IMR-90 (cell line): ENCODE data around the gene PAPLN. TPM values are rescaled to one million over a fixed set of nuclear protein-coding genes. Genes with fewer than 3 reads are reported as not detected.

Experiments used
- ATAC-seq: fragments of 200-7000 bp; cut with Tn5 transposase; 2 replicates; pipeline ENCODE4 v1.9.1; 2020; ENCODE audit warnings: low read depth, mild to moderate bottlenecking, moderate library complexity
- BruUV-seq: library from RNA; stranded (reverse); fragments of 400-500 nt; replicated peaks from 2 replicates; lab custom pipeline; 2021; lab: Mats Ljungman, UMichigan
- CTCF ChIA-PET: fragments of 300-600 bp; formaldehyde crosslinking; extraction: SDS; loops from one replicate; lab custom pipeline; 2021; ENCODE audit warnings: antibody characterized with exemption; lab: Yijun Ruan, JAX
- POLR2A ChIA-PET: fragments of 300-600 bp; sonication (Branson Sonifier 250); formaldehyde crosslinking; loops from one replicate; lab custom pipeline; 2022; ENCODE audit warnings: antibody characterized with exemption; ENCODE audit not compliant: unreplicated experiment; lab: Charles Lee
- DNase-seq: peaks from one replicate; pipeline ENCODE4 v3.0.0; 2013
- H2AFZ ChIP-seq: replicated peaks from 2 replicates; pipeline ENCODE3; 2013; ENCODE audit warnings: low read length, mild to moderate bottlenecking; ENCODE audit not compliant: poor library complexity
- H2AK5ac ChIP-seq: 2 replicates; pipeline ENCODE4 v1.6.1; 2013; ENCODE audit warnings: low read depth, low read length, inconsistent platforms
- H2AK9ac ChIP-seq: replicated peaks from 2 replicates; pipeline ENCODE3; 2013; ENCODE audit warnings: mild to moderate bottlenecking, low read depth, low read length, moderate library complexity; ENCODE audit not compliant: poor library complexity
- H2BK120ac ChIP-seq: 2 replicates; pipeline ENCODE4 v1.6.1; 2013; ENCODE audit warnings: low read depth, low read length, inconsistent platforms
- H2BK15ac ChIP-seq: 3 replicates; pipeline ENCODE4 v1.6.1; 2013; ENCODE audit warnings: low read depth, low read length, inconsistent platforms
- H2BK20ac ChIP-seq: 2 replicates; pipeline ENCODE4 v1.6.1; 2013; ENCODE audit warnings: low read depth, mild to moderate bottlenecking, inconsistent platforms, low read length, moderate library complexity
- H2BK5ac ChIP-seq: 2 replicates; pipeline ENCODE4 v1.6.1; 2013; ENCODE audit warnings: mild to moderate bottlenecking, low read depth, low read length, inconsistent platforms; ENCODE audit not compliant: poor library complexity, severe bottlenecking
- H3K14ac ChIP-seq: replicated peaks from 2 replicates; pipeline ENCODE4 v1.6.1; 2013; ENCODE audit warnings: low read depth, low read length, inconsistent platforms
- H3K18ac ChIP-seq: 2 replicates; pipeline ENCODE4 v1.6.1; 2013; ENCODE audit warnings: low read depth, low read length, control low read depth
- H3K23ac ChIP-seq: 2 replicates; pipeline ENCODE4 v1.6.1; 2013; ENCODE audit warnings: low read depth, low read length, inconsistent platforms
- H3K27ac ChIP-seq: 2 replicates; pipeline ENCODE4 v1.5.1; 2013; ENCODE audit warnings: mild to moderate bottlenecking, control low read depth, low read length; ENCODE audit not compliant: insufficient read depth
- H3K27me3 ChIP-seq: 2 replicates; pipeline ENCODE4 v1.6.1; 2013; ENCODE audit warnings: low read length; ENCODE audit not compliant: control insufficient read depth, insufficient read depth
- H3K36me3 ChIP-seq: 2 replicates; pipeline ENCODE4 v1.6.1; 2013; ENCODE audit warnings: low read length, mixed read lengths; ENCODE audit not compliant: control insufficient read depth, insufficient read depth
- H3K4ac ChIP-seq: 2 replicates; pipeline ENCODE4 v1.6.1; 2013; ENCODE audit warnings: low read depth, low read length, inconsistent platforms
- H3K4me1 ChIP-seq: 2 replicates; pipeline ENCODE4 v1.6.1; 2013; ENCODE audit warnings: low read length, mixed read lengths; ENCODE audit not compliant: control insufficient read depth, insufficient read depth
- H3K4me2 ChIP-seq: 2 replicates; pipeline ENCODE4 v1.6.1; 2013; ENCODE audit warnings: low read depth, mild to moderate bottlenecking, control low read depth, low read length, moderate library complexity
- H3K4me3 ChIP-seq: 2 replicates; pipeline ENCODE4 v1.5.1; 2013; ENCODE audit warnings: low read depth, mild to moderate bottlenecking, control low read depth, low read length, moderate library complexity; ENCODE audit not compliant: insufficient read depth
- H3K56ac ChIP-seq: 2 replicates; pipeline ENCODE4 v1.6.1; 2013; ENCODE audit warnings: low read length, inconsistent platforms; ENCODE audit not compliant: insufficient read depth; ENCODE audit errors: extremely low read depth
- H3K79me1 ChIP-seq, 2 experiments: 2 replicates each; pipeline ENCODE4 v1.6.1; 2013; ENCODE audit warnings: low read length in 2 of 2, inconsistent platforms in 1 of 2, low read depth in 1 of 2
- H3K9ac ChIP-seq: 2 replicates; pipeline ENCODE4 v1.6.1; 2013; ENCODE audit warnings: low read depth, low read length, control low read depth
- H3K9me1 ChIP-seq: 2 replicates; pipeline ENCODE4 v1.6.1; 2013; ENCODE audit warnings: low read length, inconsistent platforms; ENCODE audit not compliant: insufficient read depth
- H3K9me3 ChIP-seq: 2 replicates; pipeline ENCODE4 v1.6.1; 2013; ENCODE audit warnings: low read length; ENCODE audit not compliant: control insufficient read depth, insufficient read depth
- H4K20me1 ChIP-seq: 2 replicates; pipeline ENCODE4 v1.6.1; 2013; ENCODE audit warnings: low read length, inconsistent platforms; ENCODE audit not compliant: insufficient read depth
- H4K5ac ChIP-seq: 2 replicates; pipeline ENCODE4 v1.6.1; 2013; ENCODE audit warnings: mild to moderate bottlenecking, low read depth, low read length, control low read depth
- H4K8ac ChIP-seq, 2 experiments: 2 replicates each; pipeline ENCODE4 v1.6.1; 2013; ENCODE audit warnings: low read depth in 2 of 2, low read length in 2 of 2, control low read depth in 1 of 2, inconsistent platforms in 1 of 2
- H4K91ac ChIP-seq: 2 replicates; pipeline ENCODE4 v1.6.1; 2013; ENCODE audit warnings: low read depth, low read length, inconsistent platforms; ENCODE audit not compliant: insufficient read depth
- BHLHE40 ChIP-seq: fragments of 150-350 bp; IDR thresholded peaks from 2 replicates; pipeline ENCODE4 v1.6.1; 2016; ENCODE audit warnings: mild to moderate bottlenecking, low read depth, low read length
- CHD1 ChIP-seq: IDR thresholded peaks from 2 replicates; pipeline ENCODE4 v1.6.1; 2012; ENCODE audit warnings: low read depth, low read length, improper control_type of control experiment
- MAFK ChIP-seq: IDR thresholded peaks from 2 replicates; pipeline ENCODE4 v1.6.1; 2012; ENCODE audit warnings: low read depth, low read length, improper control_type of control experiment
- MAZ ChIP-seq: IDR thresholded peaks from 2 replicates; pipeline ENCODE4 v1.6.1; 2012; ENCODE audit warnings: low read depth, mild to moderate bottlenecking, low read length, improper control_type of control experiment, moderate library complexity, borderline replicate concordance
- MXI1 ChIP-seq: IDR thresholded peaks from 2 replicates; pipeline ENCODE4 v1.6.1; 2012; ENCODE audit warnings: low read depth, mild to moderate bottlenecking, low read length, moderate library complexity, borderline replicate concordance
- NFE2L2 ChIP-seq: fragments of 150-350 bp; IDR thresholded peaks from 2 replicates; pipeline ENCODE4 v1.6.1; 2016; ENCODE audit warnings: low read depth, mild to moderate bottlenecking, low read length
- POLR2A ChIP-seq: IDR thresholded peaks from 2 replicates; pipeline ENCODE4 v1.6.1; 2012; ENCODE audit warnings: mild to moderate bottlenecking, low read depth, low read length
- RAD21 ChIP-seq: IDR thresholded peaks from 2 replicates; pipeline ENCODE4 v1.6.1; 2012; ENCODE audit warnings: low read length, improper control_type of control experiment
- RCOR1 ChIP-seq: IDR thresholded peaks from 2 replicates; pipeline ENCODE4 v1.6.1; 2012; ENCODE audit warnings: mild to moderate bottlenecking, low read length, improper control_type of control experiment; ENCODE audit not compliant: insufficient replicate concordance
- RFX5 ChIP-seq: IDR thresholded peaks from 2 replicates; pipeline ENCODE4 v1.8.0; 2012; ENCODE audit warnings: low read depth, mild to moderate bottlenecking, low read length, moderate library complexity
- SMC3 ChIP-seq: fragments of 150-350 bp; IDR thresholded peaks from 2 replicates; pipeline ENCODE4 v1.6.1; 2016; ENCODE audit warnings: low read depth, mild to moderate bottlenecking, antibody characterized with exemption, low read length, moderate library complexity
- USF2 ChIP-seq: fragments of 150-350 bp; IDR thresholded peaks from 2 replicates; pipeline ENCODE4 v1.6.1; 2017; ENCODE audit warnings: mild to moderate bottlenecking, antibody characterized with exemption, low read length, low read depth
- WGBS, 2 experiments: methylation state at CpG; one replicate each; pipeline versions ENCODE4 v1.1.5 to v1.1.7; 2013; ENCODE audit warnings: missing lambda C conversion rate in 2 of 2; ENCODE audit not compliant: insufficient read length in 1 of 2; ENCODE audit errors: extremely low coverage in 2 of 2; 5-methylcytosine and 5-hydroxymethylcytosine counted together
- dilution Hi-C: fragments of 300-500 bp; cut with HindIII; formaldehyde crosslinking; loops from one replicate; pipeline ENCODE4 v1.14.3; 2018; ENCODE audit warnings: low sequenced_read_pairs; ENCODE audit not compliant: unreplicated experiment
- in situ Hi-C: fragments of 300-500 bp; cut with MboI; formaldehyde crosslinking; loops from 3 replicates; pipeline ENCODE4 v1.14.3; 2019; ENCODE audit warnings: low sequenced_read_pairs, inconsistent platforms, mixed read lengths
- intact Hi-C: fragments of 100-400 bp; cut with micrococcal nuclease; formaldehyde crosslinking; loops from 2 replicates; pipeline ENCODE4 v1.10.0; 2022
- polyA plus RNA-seq, 3 experiments: library from polyadenylated mRNA; depleted of rRNA; stranded (reverse); fragments of >200 nt; gene quantifications; 2 replicates each; pipeline ENCODE4 v1.2.3, GENCODE V29; 2012; ENCODE audit warnings: low replicate concordance in 1 of 3
- total RNA-seq: library from RNA; depleted of rRNA; stranded (reverse); fragments of >200 nt; gene quantifications from 2 replicates; pipeline ENCODE4 v1.2.3, GENCODE V29; 2012
- TF ChIP-seq, protein P1 (sequence below): fragments of 150-350 bp; IDR thresholded peaks from 2 replicates; pipeline ENCODE4 v1.6.1; 2016; ENCODE audit warnings: low read depth, mild to moderate bottlenecking, low read length, moderate library complexity, borderline replicate concordance

The PAPLN gene
- total and polyA plus RNA-seq, 2 of the 4 experiments (the other 2 are of a cell fraction) = 0.36 to 1.2 TPM

GRCh38 chr14:73272393-73272792 is 35.1 kb downstream of the PAPLN start:
- CTCF ChIA-PET = interaction anchor here (1.1 kb wide), 1 partner anchor 22 kb away, joined by 3 read pairs; no protein-coding TSS in a partner anchor
- Histone ChIP-seq H3K56ac (no peak overlapping the region), H3K9ac (no peak overlapping the region), H4K20me1 (no peaks in the 10 kb centered on the region), H4K8ac (no peak overlapping the region), H3K4me1 (peaks cover 4% of the 10 kb centered on the region), H3K9me3 (no peaks in the 10 kb centered on the region), H4K91ac (no peak overlapping the region), H2BK20ac (no peak overlapping the region), H3K4me3 (no peak overlapping the region), H3K36me3 (peaks cover 31% of the 10 kb centered on the region), H3K14ac (no peak overlapping the region), H2BK15ac (no peak overlapping the region), H2BK120ac (no peak overlapping the region), H3K79me1 (peaks cover 0 to 6% of the 10 kb centered on the region in 2 experiments; a peak in 1 of 4 replicates), H3K9me1 (peaks cover 2% of the 10 kb centered on the region; the same call in 1 of the 2 replicates), H3K4me2 (no peak overlapping the region), H3K27ac (no peak overlapping the region), H2AFZ (no peak overlapping the region), H2AK5ac (no peak overlapping the region), H2BK5ac (no peak overlapping the region), H2AK9ac (no peak overlapping the region), H3K23ac (no peak overlapping the region), H3K18ac (no peak overlapping the region), H3K27me3 (no peaks in the 10 kb centered on the region), H4K5ac (no peak overlapping the region), H3K4ac (no peak overlapping the region)
- in situ Hi-C loops (no loop called here), intact Hi-C loops (no loop called here), dilution Hi-C loops (no loop called here)
- 84% methylated on average over 4 of the region's 6 CpGs; no CpG with 5 or more reads in 1 of the 2 experiments for WGBS, 2 experiments
- no peak for DNase-seq
- TF ChIP-seq RFX5 (no peak), BHLHE40 (no peak), RAD21 (no peak), POLR2A (no peak), RCOR1 (no peak), SMC3 (no peak), CHD1 (no peak), MAFK (no peak), MAZ (no peak), MXI1 (no peak), NFE2L2 (no peak), USF2 (no peak)
- TF ChIP-seq, protein P1, sequence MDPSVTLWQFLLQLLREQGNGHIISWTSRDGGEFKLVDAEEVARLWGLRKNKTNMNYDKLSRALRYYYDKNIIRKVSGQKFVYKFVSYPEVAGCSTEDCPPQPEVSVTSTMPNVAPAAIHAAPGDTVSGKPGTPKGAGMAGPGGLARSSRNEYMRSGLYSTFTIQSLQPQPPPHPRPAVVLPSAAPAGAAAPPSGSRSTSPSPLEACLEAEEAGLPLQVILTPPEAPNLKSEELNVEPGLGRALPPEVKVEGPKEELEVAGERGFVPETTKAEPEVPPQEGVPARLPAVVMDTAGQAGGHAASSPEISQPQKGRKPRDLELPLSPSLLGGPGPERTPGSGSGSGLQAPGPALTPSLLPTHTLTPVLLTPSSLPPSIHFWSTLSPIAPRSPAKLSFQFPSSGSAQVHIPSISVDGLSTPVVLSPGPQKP = no peak
- POLR2A ChIA-PET = interaction anchor here (0.6 kb wide), 1 partner anchor 186 kb away, joined by 4 read pairs; no protein-coding TSS in a partner anchor
- no TSS peak for BruUV-seq
- ATAC-seq = no peak
